NOMO-1 treated with DMSO at 0.1 percent for 48 hours (cell line): ENCODE results near the gene CDH23.

Source experiments
- DNase-seq: peaks from one replicate; lab custom pipeline; 2025; ENCODE audit not compliant: unreplicated experiment; lab: John Stamatoyannopoulos, UW

The CDH23 gene

GRCh38 chr10:71511206-71511605 is 114.5 kb downstream of the CDH23 start:
- DNase-seq, result no peak

- DNase-seq, result no peak
Observed at GRCh38 chr10:71512312-71512711, 115.6 kb downstream of the CDH23 start.

DNA sequence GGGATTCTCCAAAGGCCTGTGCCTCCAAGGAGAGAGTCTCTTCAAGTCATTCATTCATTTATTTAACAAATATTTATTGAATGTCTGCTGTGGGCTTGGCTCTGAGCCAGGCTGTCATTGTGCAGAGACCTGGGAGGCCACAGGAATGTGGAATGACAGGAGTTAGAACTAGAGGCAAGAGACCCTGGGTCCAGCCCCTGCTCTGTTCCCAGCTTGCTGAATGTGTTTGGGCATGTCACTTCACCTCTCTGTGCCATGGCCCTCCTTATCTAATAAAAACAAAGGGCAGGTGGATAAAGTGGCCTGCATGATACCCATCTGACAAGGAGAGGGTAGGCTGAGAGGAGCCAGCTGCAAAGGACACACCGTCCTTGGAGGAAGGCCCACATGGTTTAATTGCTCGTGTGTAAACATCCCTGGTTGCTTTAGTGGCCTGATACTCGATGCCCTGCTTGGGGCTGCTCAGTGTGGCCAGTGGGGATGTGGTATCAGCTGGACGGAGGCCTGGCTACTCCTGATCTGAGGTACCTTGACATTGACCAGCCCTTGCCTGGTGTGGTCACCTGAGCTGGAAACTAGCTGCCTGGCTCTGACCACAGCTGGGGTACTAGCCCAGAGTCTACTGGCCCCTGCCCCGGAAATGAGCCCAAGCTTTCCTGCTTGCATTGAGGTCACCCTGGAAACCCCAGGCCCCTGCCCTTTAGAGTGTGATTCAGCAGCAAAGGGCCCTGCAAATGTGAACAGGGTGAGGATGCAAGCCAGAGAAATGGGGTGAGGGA is 116.2 kb downstream of the CDH23 start:
- DNase-seq, result no peak

GRCh38 chr10:71513540-71513853 is 116.8 kb downstream of the CDH23 start:
- no peak for DNase-seq

GRCh38 chr10:71513936-71514335 is 117.2 kb downstream of the CDH23 start:
- no peak for DNase-seq

- DNase-seq, result no peak
Observed at GRCh38 chr10:71515531-71516172, 118.9 kb downstream of the CDH23 start.

GRCh38 chr10:71516890-71517289 is 120.2 kb downstream of the CDH23 start:
- no peak for DNase-seq

- no peak for DNase-seq
Observed at GRCh38 chr10:71517298-71518169, 120.8 kb downstream of the CDH23 start.

DNA sequence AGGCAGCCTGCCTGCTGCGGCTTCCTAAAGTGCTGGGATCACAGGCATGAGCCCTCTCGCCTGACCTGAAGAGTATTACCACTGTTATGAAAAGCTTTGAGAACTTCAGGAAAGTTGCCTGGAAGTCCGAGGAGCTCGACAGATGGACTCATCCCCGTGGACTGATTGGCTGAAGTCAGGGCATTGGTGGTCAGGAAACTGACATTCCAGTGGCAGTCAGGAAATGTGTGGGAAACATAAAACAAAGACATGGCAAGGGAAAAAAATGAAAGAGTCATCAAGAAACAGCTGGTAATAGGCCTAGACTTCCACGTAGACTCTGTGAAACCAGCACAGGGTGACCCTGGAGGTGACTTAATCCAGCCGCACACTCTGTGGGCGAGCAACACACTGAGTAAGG is 123.3 kb downstream of the CDH23 start:
- no peak for DNase-seq

GRCh38 chr10:71521504-71522441 is 125.1 kb downstream of the CDH23 start:
- no peak for DNase-seq

GRCh38 chr10:71522442-71523144 is 125.9 kb downstream of the CDH23 start:
- DNase-seq, result no peak

DNA sequence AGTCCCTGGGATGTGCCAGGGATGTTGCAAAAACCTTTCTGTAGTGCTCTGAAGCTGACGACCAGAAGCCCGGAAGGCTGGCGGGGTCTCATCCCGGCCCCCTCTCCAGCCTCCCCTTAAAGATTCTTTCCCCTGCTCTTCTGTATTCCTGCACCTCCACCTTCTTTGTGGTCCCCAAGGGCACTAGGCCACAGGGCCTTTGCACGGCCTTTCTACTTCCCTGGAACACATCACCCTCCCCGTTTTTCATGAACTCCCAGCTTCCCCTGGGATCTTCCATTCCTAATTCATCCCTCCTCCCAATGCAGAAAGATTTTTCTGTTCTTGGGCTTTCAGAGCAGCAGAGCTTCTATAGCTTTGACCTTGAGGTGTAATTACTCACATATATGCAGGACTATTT is 127.0 kb downstream of the CDH23 start:
- no peak for DNase-seq

DNA sequence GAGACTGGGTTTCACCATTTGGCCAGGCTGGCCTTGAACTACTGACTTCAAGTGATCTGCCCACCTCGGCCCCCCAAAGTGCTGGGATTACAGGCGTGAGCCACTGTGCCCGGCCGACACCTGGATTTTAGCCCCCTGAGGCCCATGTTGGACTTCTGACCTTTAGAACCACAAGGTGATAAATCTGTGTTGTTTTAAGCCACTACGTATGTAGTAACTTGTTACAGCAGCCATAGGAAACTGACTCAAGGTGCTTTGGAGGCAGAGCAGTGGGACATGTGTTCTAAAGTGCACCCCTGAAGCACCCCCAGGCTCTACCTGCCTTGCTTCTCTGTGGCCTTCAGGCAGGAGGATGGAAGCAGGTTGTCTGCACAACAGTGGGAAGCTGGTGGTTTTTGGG is 128.4 kb downstream of the CDH23 start:
- no peak for DNase-seq

GRCh38 chr10:71525721-71526120 is 129.0 kb downstream of the CDH23 start:
- DNase-seq, result no peak

- no peak for DNase-seq
Observed at GRCh38 chr10:71526653-71527052, 129.9 kb downstream of the CDH23 start.

- no peak for DNase-seq
Observed at GRCh38 chr10:71527135-71527534, 130.4 kb downstream of the CDH23 start.

- no peak for DNase-seq
Observed at GRCh38 chr10:71528371-71529206, 131.9 kb downstream of the CDH23 start.

DNA sequence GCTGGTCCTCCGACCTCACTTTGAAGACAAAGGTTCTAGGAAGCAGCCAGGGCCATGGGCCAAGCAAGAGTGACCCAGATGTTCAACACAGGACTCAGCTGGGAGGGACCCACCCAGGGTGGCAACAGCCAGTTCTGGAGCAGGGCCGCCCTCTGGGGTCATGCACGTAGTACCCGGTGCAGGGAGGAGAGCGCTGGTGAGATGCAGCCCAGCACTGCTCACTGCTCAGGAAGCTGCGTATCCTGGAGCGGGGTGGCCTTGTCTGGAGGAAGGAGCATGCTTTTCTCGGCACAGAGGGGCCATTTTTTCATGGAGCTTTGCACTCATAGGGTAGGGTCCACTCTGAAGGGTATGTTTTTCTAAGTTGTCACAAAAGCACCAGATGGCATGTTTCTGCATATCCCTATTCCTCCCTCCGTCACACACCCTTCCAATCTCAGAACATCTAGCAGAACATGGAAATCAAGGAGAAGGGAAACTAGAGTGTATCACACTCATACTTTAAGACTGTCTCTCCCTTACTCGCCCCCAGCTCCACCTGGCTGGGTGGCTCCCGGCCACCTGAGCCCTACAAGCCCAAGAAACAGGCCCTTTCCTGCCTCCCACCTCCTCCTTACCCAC is 132.6 kb downstream of the CDH23 start:
- DNase-seq, result no peak

GRCh38 chr10:71530781-71531180 is 134.1 kb downstream of the CDH23 start:
- no peak for DNase-seq
